Measurements from ENCODE around the gene ATG16L1. TPM values are rescaled to one million over a fixed set of nuclear protein-coding genes. Genes with fewer than 3 reads are reported as not detected.

ATG16L1 gene
- total and polyA plus RNA-seq, 9 of the 15 experiments (the other 6 are each of a cell fraction or from before 2014, with no cell fraction given), result 6.4 to 21.3 (median 17.2) TPM

- 62% methylated on average over 4 of the region's 4 CpGs for WGBS (ENCODE audit: insufficient coverage, low coverage, missing lambda C conversion rate)
- DNase-seq (ENCODE audit: extremely low read depth in 1 of 4, low spot score in 3 of 4) (no peak), FAIRE-seq (no peak), ATAC-seq (no peak)
- Histone ChIP-seq H3K9me1 (ENCODE audit: control insufficient read depth, insufficient read depth, low read length) (peaks cover 3% of the 10 kb centered on the region), H4K20me1 (replicated peaks; ENCODE audit: control insufficient read depth, insufficient read depth, low read length) (no peaks in the 10 kb centered on the region), H3K4me1 (replicated peaks in 1 of 2; ENCODE audit: control insufficient read depth in 2 of 2, insufficient read depth in 2 of 2, low read length in 2 of 2) (peaks cover 0 to 9% of the 10 kb centered on the region in 2 experiments; a peak in 4 of 5 replicates), H3K4me2 (ENCODE audit: insufficient read depth, low read length) (no peak overlapping the region), H3K9me3 (replicated peaks; ENCODE audit: control insufficient read depth, insufficient read depth, low read depth, low read length) (no peaks in the 10 kb centered on the region), H3K36me3 (ENCODE audit: control insufficient read depth, insufficient read depth, low read length) (no peaks in the 10 kb centered on the region), H3K9ac (ENCODE audit: insufficient read depth in 1 of 2, low read depth in 2 of 2, low read length in 2 of 2) (no peak overlapping the region), H2AFZ (ENCODE audit: low read depth, low read length) (no peak overlapping the region), H3K79me2 (ENCODE audit: control insufficient read depth, insufficient read depth, low read length) (no peaks in the 10 kb centered on the region), H3K27me3 (ENCODE audit: control insufficient read depth in 2 of 2, insufficient read depth in 2 of 2, low read length in 2 of 2) (peaks cover 0 to 13% of the 10 kb centered on the region in 2 experiments; a peak in 2 of 5 replicates), H3K27ac (ENCODE audit: extremely low read depth, low read depth, low read length) (no peak overlapping the region), H3K4me3 (no peak overlapping the region)
- no TSS peak for BruUV-seq (replicated peaks)
- ChIA-PET CTCF (ENCODE audit: low intra/inter-chr PET ratio) (no interaction called here), POLR2A (interaction anchor here (0.6 kb wide), 1 partner anchor 118 kb away, joined by 4 read pairs; no protein-coding TSS in a partner anchor)
- in situ Hi-C loops (cut with MboI) (no loop called here), intact Hi-C loops (cut with micrococcal nuclease) (loop anchor here (2.0 kb wide), 1 partner anchor 60 kb away; no protein-coding TSS in a partner anchor)
- TF ChIP-seq ZNF146 (CRISPR knock-in tag; IDR thresholded peaks at IDR 0.05; ENCODE audit: unreplicated experiment) (no peak), NKRF (IDR thresholded peaks at IDR 0.05; ENCODE audit: borderline replicate concordance) (no peak), ZBTB43 (CRISPR knock-in tag; IDR thresholded peaks at IDR 0.05) (no peak), RREB1 (CRISPR knock-in tag; IDR thresholded peaks at IDR 0.05) (no peak)
Measured at GRCh38 chr2:233325256-233325655, 73.8 kb downstream of the ATG16L1 start.

All from K562 (cell line).